ENCODE results near the gene BTRC.

The BTRC gene

GRCh38 chr10:101492814-101493213, 138.8 kb downstream of the BTRC start:
- Histone ChIP-seq H3K4me3 (ENCODE audit: low read depth in 1 of 2, low read length in 2 of 2) (no peak overlapping the region), H3K4me1 (ENCODE audit: control insufficient read depth in 1 of 2, insufficient read depth in 2 of 2, low read length in 2 of 2) (peaks cover 0 to 6% of the 10 kb centered on the region in 2 donors), H3K9me3 (ENCODE audit: control insufficient read depth in 1 of 2, low read length in 2 of 2) (no peaks in the 10 kb centered on the region), H3K27me3 (ENCODE audit: control insufficient read depth in 1 of 2, insufficient read depth in 2 of 2, low read length in 2 of 2) (no peaks in the 10 kb centered on the region), H3K27ac (ENCODE audit: low read depth, low read length) (no peak overlapping the region), H3K9ac (ENCODE audit: low read depth in 1 of 2, low read length in 2 of 2) (no peak overlapping the region), H3K36me3 (ENCODE audit: control insufficient read depth in 1 of 2, insufficient read depth in 2 of 2, low read length in 2 of 2) (no peaks in the 10 kb centered on the region)

GRCh38 chr10:101493249-101493648, 139.3 kb downstream of the BTRC start:
- peaks cover 0 to 6% of the 10 kb centered on the region in 2 donors for H3K4me1 ChIP-seq (ENCODE audit: control insufficient read depth in 1 of 2, insufficient read depth in 2 of 2, low read length in 2 of 2)
- no peaks in the 10 kb centered on the region for H3K27me3 ChIP-seq (ENCODE audit: control insufficient read depth in 1 of 2, insufficient read depth in 2 of 2, low read length in 2 of 2)
- H3K36me3 ChIP-seq (ENCODE audit: control insufficient read depth in 1 of 2, insufficient read depth in 2 of 2, low read length in 2 of 2) = no peaks in the 10 kb centered on the region
- no peak overlapping the region for H3K4me3 ChIP-seq (ENCODE audit: low read depth in 1 of 2, low read length in 2 of 2)
- no peaks in the 10 kb centered on the region for H3K9me3 ChIP-seq (ENCODE audit: control insufficient read depth in 1 of 2, low read length in 2 of 2)
- H3K27ac ChIP-seq (ENCODE audit: low read depth, low read length) = no peak overlapping the region
- no peak overlapping the region for H3K9ac ChIP-seq (ENCODE audit: low read depth in 1 of 2, low read length in 2 of 2)

GRCh38 chr10:101493782-101494281, 139.9 kb downstream of the BTRC start:
- no peak overlapping the region for H3K4me3 ChIP-seq (ENCODE audit: low read depth in 1 of 2, low read length in 2 of 2)

GRCh38 chr10:101494650-101495049, 140.7 kb downstream of the BTRC start:
- no peaks in the 10 kb centered on the region for H3K36me3 ChIP-seq (ENCODE audit: control insufficient read depth in 1 of 2, insufficient read depth in 2 of 2, low read length in 2 of 2)
- H3K4me3 ChIP-seq (ENCODE audit: low read depth in 1 of 2, low read length in 2 of 2) = no peak overlapping the region
- no peak overlapping the region for H3K9ac ChIP-seq (ENCODE audit: low read depth in 1 of 2, low read length in 2 of 2)
- H3K27ac ChIP-seq (ENCODE audit: low read depth, low read length) = no peak overlapping the region
- H3K4me1 ChIP-seq (ENCODE audit: control insufficient read depth in 1 of 2, insufficient read depth in 2 of 2, low read length in 2 of 2) = peaks cover 0 to 6% of the 10 kb centered on the region in 2 donors
- no peaks in the 10 kb centered on the region for H3K27me3 ChIP-seq (ENCODE audit: control insufficient read depth in 1 of 2, insufficient read depth in 2 of 2, low read length in 2 of 2)
- no peaks in the 10 kb centered on the region for H3K9me3 ChIP-seq (ENCODE audit: control insufficient read depth in 1 of 2, low read length in 2 of 2)

More at GRCh38 chr10:101493782-101494281, 139.9 kb downstream of the BTRC start:
- no peak overlapping the region for H3K9ac ChIP-seq (ENCODE audit: low read depth in 1 of 2, low read length in 2 of 2)
- H3K9me3 ChIP-seq (ENCODE audit: control insufficient read depth in 1 of 2, low read length in 2 of 2) = no peaks in the 10 kb centered on the region
- H3K36me3 ChIP-seq (ENCODE audit: control insufficient read depth in 1 of 2, insufficient read depth in 2 of 2, low read length in 2 of 2) = no peaks in the 10 kb centered on the region
- H3K4me1 ChIP-seq (ENCODE audit: control insufficient read depth in 1 of 2, insufficient read depth in 2 of 2, low read length in 2 of 2) = peaks cover 0 to 6% of the 10 kb centered on the region in 2 donors
- H3K27me3 ChIP-seq (ENCODE audit: control insufficient read depth in 1 of 2, insufficient read depth in 2 of 2, low read length in 2 of 2) = no peaks in the 10 kb centered on the region
- no peak overlapping the region for H3K27ac ChIP-seq (ENCODE audit: low read depth, low read length)

- Histone ChIP-seq H3K9me3 (ENCODE audit: control insufficient read depth in 1 of 2, low read length in 2 of 2) (no peaks in the 10 kb centered on the region), H3K36me3 (ENCODE audit: control insufficient read depth in 1 of 2, insufficient read depth in 2 of 2, low read length in 2 of 2) (no peaks in the 10 kb centered on the region), H3K27me3 (ENCODE audit: control insufficient read depth in 1 of 2, insufficient read depth in 2 of 2, low read length in 2 of 2) (no peaks in the 10 kb centered on the region), H3K4me3 (ENCODE audit: low read depth in 1 of 2, low read length in 2 of 2) (no peak overlapping the region), H3K27ac (ENCODE audit: low read depth, low read length) (no peak overlapping the region), H3K9ac (ENCODE audit: low read depth in 1 of 2, low read length in 2 of 2) (no peak overlapping the region), H3K4me1 (ENCODE audit: control insufficient read depth in 1 of 2, insufficient read depth in 2 of 2, low read length in 2 of 2) (peaks cover 0 to 6% of the 10 kb centered on the region in 2 donors)
Observed at GRCh38 chr10:101495324-101495925, 141.5 kb downstream of the BTRC start.

GRCh38 chr10:101504438-101504837, 150.5 kb downstream of the BTRC start:
- no peaks in the 10 kb centered on the region for H3K27me3 ChIP-seq (ENCODE audit: control insufficient read depth in 1 of 2, insufficient read depth in 2 of 2, low read length in 2 of 2)
- no peaks in the 10 kb centered on the region for H3K4me1 ChIP-seq (ENCODE audit: control insufficient read depth in 1 of 2, insufficient read depth in 2 of 2, low read length in 2 of 2)
- H3K4me3 ChIP-seq (ENCODE audit: low read depth in 1 of 2, low read length in 2 of 2) = no peak overlapping the region
- no peaks in the 10 kb centered on the region for H3K9me3 ChIP-seq (ENCODE audit: control insufficient read depth in 1 of 2, low read length in 2 of 2)
- H3K36me3 ChIP-seq (ENCODE audit: control insufficient read depth in 1 of 2, insufficient read depth in 2 of 2, low read length in 2 of 2) = no peaks in the 10 kb centered on the region
- H3K9ac ChIP-seq (ENCODE audit: low read depth in 1 of 2, low read length in 2 of 2) = no peak overlapping the region
- H3K27ac ChIP-seq (ENCODE audit: low read depth, low read length) = no peak overlapping the region

GRCh38 chr10:101506829-101507661, 153.1 kb downstream of the BTRC start:
- Histone ChIP-seq H3K4me3 (ENCODE audit: low read depth in 1 of 2, low read length in 2 of 2) (no peak overlapping the region), H3K27ac (ENCODE audit: low read depth, low read length) (no peak overlapping the region), H3K9ac (ENCODE audit: low read depth in 1 of 2, low read length in 2 of 2) (no peak overlapping the region), H3K9me3 (ENCODE audit: control insufficient read depth in 1 of 2, low read length in 2 of 2) (no peaks in the 10 kb centered on the region), H3K27me3 (ENCODE audit: control insufficient read depth in 1 of 2, insufficient read depth in 2 of 2, low read length in 2 of 2) (no peaks in the 10 kb centered on the region), H3K36me3 (ENCODE audit: control insufficient read depth in 1 of 2, insufficient read depth in 2 of 2, low read length in 2 of 2) (no peaks in the 10 kb centered on the region), H3K4me1 (ENCODE audit: control insufficient read depth in 1 of 2, insufficient read depth in 2 of 2, low read length in 2 of 2) (no peaks in the 10 kb centered on the region)

- Histone ChIP-seq H3K9me3 (ENCODE audit: control insufficient read depth in 1 of 2, low read length in 2 of 2) (no peaks in the 10 kb centered on the region), H3K27ac (ENCODE audit: low read depth, low read length) (no peak overlapping the region), H3K9ac (ENCODE audit: low read depth in 1 of 2, low read length in 2 of 2) (no peak overlapping the region), H3K27me3 (ENCODE audit: control insufficient read depth in 1 of 2, insufficient read depth in 2 of 2, low read length in 2 of 2) (no peaks in the 10 kb centered on the region), H3K4me3 (ENCODE audit: low read depth in 1 of 2, low read length in 2 of 2) (no peak overlapping the region), H3K36me3 (ENCODE audit: control insufficient read depth in 1 of 2, insufficient read depth in 2 of 2, low read length in 2 of 2) (no peaks in the 10 kb centered on the region), H3K4me1 (ENCODE audit: control insufficient read depth in 1 of 2, insufficient read depth in 2 of 2, low read length in 2 of 2) (no peaks in the 10 kb centered on the region)
Observed at GRCh38 chr10:101507828-101508227, 153.9 kb downstream of the BTRC start.

- H3K4me1 ChIP-seq (ENCODE audit: control insufficient read depth in 1 of 2, insufficient read depth in 2 of 2, low read length in 2 of 2) = no peaks in the 10 kb centered on the region
- peaks cover 0 to 6% of the 10 kb centered on the region in 2 donors for H3K9me3 ChIP-seq (ENCODE audit: control insufficient read depth in 1 of 2, low read length in 2 of 2)
- H3K4me3 ChIP-seq (ENCODE audit: low read depth in 1 of 2, low read length in 2 of 2) = no peak overlapping the region
- no peaks in the 10 kb centered on the region for H3K27me3 ChIP-seq (ENCODE audit: control insufficient read depth in 1 of 2, insufficient read depth in 2 of 2, low read length in 2 of 2)
- H3K9ac ChIP-seq (ENCODE audit: low read depth in 1 of 2, low read length in 2 of 2) = no peak overlapping the region
- no peaks in the 10 kb centered on the region for H3K36me3 ChIP-seq (ENCODE audit: control insufficient read depth in 1 of 2, insufficient read depth in 2 of 2, low read length in 2 of 2)
- H3K27ac ChIP-seq (ENCODE audit: low read depth, low read length) = no peak overlapping the region
Observed at GRCh38 chr10:101511938-101512337, 158.0 kb downstream of the BTRC start.

GRCh38 chr10:101512738-101513137, 158.8 kb downstream of the BTRC start:
- Histone ChIP-seq H3K4me1 (ENCODE audit: control insufficient read depth in 1 of 2, insufficient read depth in 2 of 2, low read length in 2 of 2) (no peaks in the 10 kb centered on the region), H3K36me3 (ENCODE audit: control insufficient read depth in 1 of 2, insufficient read depth in 2 of 2, low read length in 2 of 2) (no peaks in the 10 kb centered on the region), H3K27me3 (ENCODE audit: control insufficient read depth in 1 of 2, insufficient read depth in 2 of 2, low read length in 2 of 2) (no peaks in the 10 kb centered on the region), H3K27ac (ENCODE audit: low read depth, low read length) (no peak overlapping the region), H3K4me3 (ENCODE audit: low read depth in 1 of 2, low read length in 2 of 2) (no peak overlapping the region), H3K9ac (ENCODE audit: low read depth in 1 of 2, low read length in 2 of 2) (no peak overlapping the region), H3K9me3 (ENCODE audit: control insufficient read depth in 1 of 2, low read length in 2 of 2) (peaks cover 0 to 6% of the 10 kb centered on the region in 2 donors)

Measured in duodenal mucosa (tissue), 2 donors.